GM10266 (cell line): ENCODE data around the gene NAALADL1.

ENCODE experiments used
- DNase-seq: peaks from one replicate; pipeline ENCODE4 v3.0.0; 2012; ENCODE audit errors: extremely low spot score
- TF ChIP-seq, protein P1 (sequence below): IDR thresholded peaks from 2 replicates; pipeline ENCODE4 v1.5.1; 2012; ENCODE audit warnings: mild to moderate bottlenecking, low read depth; ENCODE audit not compliant: control insufficient read depth, insufficient read depth; ENCODE audit errors: missing control alignments

The NAALADL1 gene

DNA sequence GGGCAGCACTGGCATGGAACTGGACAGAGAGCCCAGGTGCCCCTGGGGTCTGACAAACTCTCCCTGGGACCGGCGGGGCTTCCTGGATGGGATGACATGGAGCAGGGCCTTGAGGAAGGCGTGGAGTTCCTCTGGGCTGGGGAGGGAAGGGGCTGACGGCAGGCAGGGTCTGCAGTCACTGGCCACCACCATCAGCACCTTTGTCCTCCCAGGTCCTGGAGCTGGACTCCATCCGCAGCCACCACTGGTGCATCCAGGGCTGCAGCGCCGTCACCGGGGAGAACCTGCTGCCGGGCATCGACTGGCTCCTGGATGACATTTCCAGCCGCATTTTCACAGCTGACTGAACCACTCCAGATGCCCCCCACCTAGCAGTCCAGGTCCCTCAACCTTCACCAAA is 36.8 kb downstream of the NAALADL1 start:
- TF ChIP-seq, protein P1, sequence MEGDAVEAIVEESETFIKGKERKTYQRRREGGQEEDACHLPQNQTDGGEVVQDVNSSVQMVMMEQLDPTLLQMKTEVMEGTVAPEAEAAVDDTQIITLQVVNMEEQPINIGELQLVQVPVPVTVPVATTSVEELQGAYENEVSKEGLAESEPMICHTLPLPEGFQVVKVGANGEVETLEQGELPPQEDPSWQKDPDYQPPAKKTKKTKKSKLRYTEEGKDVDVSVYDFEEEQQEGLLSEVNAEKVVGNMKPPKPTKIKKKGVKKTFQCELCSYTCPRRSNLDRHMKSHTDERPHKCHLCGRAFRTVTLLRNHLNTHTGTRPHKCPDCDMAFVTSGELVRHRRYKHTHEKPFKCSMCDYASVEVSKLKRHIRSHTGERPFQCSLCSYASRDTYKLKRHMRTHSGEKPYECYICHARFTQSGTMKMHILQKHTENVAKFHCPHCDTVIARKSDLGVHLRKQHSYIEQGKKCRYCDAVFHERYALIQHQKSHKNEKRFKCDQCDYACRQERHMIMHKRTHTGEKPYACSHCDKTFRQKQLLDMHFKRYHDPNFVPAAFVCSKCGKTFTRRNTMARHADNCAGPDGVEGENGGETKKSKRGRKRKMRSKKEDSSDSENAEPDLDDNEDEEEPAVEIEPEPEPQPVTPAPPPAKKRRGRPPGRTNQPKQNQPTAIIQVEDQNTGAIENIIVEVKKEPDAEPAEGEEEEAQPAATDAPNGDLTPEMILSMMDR = no peak
- DNase-seq = no peak

DNA sequence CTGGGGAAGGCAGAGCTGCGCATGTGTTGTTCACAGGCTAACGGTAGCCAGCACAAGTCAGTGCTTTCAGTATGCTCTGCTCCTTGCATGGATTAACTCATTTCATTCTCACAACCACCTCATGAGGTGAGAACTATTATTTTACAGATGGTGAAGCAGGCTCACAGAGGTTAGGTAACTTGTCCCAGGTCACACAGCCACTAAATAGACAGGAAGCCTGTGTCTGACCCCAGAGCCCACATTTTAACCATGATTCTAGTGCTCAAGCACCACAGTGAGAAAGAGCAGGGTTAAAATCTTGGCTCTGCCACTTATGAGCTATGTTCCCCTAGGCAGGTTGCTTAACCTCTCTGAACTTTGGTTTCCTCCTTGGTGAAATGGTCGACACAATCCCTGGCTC is 37.4 kb downstream of the NAALADL1 start:
- TF ChIP-seq, protein P1 = no peak
- DNase-seq = no peak

GRCh38 chr11:65019824-65020223 is 38.5 kb downstream of the NAALADL1 start:
- TF ChIP-seq, protein P1 = no peak
- no peak for DNase-seq

GRCh38 chr11:65017937-65018336 is 40.4 kb downstream of the NAALADL1 start:
- DNase-seq = no peak
- TF ChIP-seq, protein P1 = no peak

DNA sequence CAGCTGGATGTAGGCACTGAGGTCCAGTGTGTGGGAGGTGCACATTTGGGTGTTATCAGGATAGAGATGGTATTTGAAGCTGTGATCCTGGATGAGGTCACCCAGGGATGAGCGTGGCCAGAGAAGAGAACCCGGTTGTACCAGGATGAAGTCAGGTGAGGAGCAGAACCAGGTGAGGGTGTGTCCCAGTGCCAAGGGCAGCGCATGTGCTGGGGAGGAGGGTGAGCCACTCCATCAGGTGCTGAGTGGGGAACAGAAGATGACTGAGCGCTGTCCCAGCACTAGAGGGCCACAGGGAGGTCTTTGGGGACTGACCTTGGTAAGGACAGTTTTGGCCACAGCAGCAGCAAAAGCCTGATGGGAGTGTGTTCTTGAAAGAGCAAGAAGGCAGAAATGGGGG is 41.6 kb downstream of the NAALADL1 start:
- DNase-seq = no peak
- TF ChIP-seq, protein P1 = no peak

GRCh38 chr11:65014726-65015227 is 43.6 kb downstream of the NAALADL1 start:
- TF ChIP-seq, protein P1 = no peak
- no peak for DNase-seq

DNA sequence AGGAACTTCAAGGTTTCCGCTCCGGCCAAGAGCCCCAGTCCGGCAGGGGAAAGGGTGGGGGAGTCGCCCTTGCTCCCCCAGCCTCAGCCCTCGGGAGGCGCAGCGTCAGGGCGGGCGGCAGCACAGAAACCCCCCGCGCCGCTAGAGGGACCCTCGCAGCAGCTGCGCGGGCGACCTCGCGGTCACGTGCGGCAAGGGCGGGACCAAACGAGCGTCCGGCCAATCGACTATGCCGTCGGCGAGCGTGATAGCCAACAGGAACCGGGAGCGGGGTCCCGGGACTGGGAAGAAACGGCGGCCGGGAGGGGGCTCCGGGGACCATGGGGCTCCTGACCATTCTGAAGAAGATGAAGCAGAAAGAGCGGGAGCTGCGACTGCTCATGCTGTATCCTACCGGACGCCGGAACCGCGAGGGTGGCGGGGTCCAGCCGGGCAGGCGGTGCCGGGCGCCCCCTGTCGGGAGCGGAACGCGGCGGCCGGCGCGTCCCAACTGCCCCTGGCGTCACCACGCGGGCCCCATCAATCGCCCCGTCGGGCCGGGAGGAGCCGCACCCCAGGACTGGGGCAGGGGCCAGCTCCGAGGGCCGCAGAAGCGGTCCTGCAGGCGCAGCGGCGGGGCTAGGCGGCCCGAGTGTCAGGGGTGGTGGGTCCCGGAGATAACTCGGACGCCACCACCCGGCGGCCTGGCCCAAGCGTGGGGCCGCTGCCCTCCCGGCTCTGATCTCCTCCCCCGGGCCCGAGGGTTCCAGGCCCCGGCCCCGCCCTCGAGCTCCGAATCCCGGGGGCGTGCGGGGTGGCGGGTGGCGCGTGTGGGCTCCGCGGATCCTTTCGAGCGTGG is 44.2 kb downstream of the NAALADL1 start, which contains the start of gene ARL2:
TSS of gene ARL2 (plus strand) at position 273 of the 838 bp plus-strand sequence. CDS start at position 321, 48 bp downstream.
- peak; percentile 97 for DNase-seq
- TF ChIP-seq, protein P1 = peak; percentile 85
